Effector CD4-positive, alpha-beta T cell (primary cell): ENCODE measurements around the gene ZBTB24.

Experiments used
- DNase-seq: peaks from one replicate; pipeline ENCODE4 v3.0.0-alpha.2; 2020

The ZBTB24 gene

DNA sequence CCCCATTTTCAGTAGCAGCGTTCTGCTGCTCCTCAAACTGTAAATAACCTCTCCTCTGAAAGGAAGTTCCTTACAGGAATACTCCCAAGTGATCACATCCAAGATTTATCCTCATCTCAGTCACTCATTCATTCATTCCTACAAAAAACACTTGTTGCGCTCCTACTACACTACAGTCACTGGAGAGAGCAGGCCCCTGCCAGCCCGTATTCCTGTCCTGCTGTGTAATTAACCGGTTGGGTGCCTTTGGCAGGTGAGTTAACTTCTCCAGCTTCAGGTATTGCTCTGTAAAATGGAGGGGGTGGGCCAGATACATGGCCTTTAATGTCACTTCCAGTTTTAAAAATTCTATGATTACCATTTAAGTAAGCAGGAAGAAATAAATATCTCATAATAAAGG, 15.0 kb upstream of the ZBTB24 start:
- no peak for DNase-seq

DNA sequence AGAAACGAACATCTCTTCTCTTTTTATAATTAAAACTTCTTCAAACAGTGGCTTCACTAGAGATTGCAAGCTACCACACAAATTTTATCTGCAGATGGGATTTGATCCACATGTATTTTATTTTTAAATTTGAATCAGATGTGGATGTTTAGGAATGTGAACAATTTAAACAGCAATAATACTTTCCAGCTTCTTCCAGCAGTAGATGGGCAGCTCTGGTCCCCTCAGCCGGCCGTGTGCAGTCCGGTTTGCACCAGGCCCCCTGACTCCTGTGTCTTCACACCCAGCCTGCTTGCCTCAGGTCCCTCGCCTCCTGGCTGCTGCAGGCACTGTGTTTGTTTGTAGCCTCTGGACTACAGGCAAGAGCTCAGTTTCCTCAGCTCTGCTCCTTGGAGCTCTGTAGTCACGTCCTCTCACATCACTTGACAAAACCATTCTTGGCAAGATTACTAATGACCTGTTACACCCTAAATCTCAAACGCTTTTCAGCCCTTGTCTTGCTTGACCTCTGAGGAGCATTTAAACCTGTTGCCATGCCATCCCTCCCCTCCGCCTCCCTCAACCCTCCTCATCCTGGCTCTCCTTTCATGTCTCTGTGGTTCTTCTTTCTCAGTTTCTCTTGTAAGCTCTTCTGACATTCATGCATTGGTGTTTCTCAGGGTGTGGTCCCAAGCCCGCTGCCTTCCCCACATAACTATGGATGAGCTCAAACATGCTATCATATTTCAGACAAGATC, 13.2 kb upstream of the ZBTB24 start:
- no peak for DNase-seq

DNA sequence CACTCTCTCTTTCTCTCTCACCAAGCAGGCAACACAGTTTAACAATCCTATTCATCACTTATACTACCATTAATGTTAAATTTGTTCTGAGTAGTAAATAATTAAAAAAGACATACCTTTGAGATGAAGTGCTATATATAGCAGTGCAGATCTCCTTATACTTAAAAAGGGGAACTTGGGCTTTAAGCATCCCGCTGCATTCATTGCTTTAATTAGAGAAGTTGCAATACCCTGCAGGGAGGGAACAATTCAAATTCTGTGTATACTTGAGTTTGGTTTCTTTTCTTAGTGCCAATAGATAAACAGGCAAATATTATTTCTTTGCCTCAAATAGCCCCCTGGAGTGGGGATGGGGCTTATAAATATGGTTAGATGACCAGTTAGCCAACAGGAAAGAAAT, 10.8 kb upstream of the ZBTB24 start:
- no peak for DNase-seq

DNA sequence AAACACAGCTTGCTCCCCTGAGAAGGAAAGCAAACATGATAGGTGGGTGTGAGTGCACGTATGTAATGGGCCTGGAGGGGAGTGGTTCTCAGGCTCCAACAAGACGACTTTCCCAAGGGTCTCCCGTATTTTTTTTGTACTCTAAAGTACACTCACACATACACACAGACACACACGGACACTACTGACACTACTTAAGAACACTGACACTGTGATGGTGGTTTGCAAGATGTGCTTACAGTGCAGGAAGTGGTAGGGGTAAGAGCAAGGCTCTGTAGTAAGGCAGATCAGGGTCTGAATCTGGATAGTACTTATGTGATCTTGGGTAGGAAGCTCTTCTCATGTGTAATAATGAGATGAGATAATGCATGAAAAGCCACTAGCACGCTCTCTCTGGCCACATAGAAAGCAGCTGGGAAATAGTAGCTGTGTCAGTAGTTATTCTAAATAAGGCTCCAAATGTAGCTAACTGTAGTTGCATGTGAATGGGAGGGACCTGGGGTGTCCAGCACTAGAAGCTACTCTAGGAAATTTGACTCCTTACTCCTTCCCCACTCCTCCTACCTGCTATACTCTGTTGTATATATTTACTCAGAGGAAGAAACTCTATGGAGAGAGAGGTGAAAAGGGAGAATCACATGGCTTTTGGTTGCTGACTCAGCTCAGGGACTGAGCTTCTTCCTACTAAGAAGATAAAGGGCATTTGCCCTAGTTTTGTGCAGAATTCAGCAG, 8.4 kb upstream of the ZBTB24 start:
- no peak for DNase-seq

DNA sequence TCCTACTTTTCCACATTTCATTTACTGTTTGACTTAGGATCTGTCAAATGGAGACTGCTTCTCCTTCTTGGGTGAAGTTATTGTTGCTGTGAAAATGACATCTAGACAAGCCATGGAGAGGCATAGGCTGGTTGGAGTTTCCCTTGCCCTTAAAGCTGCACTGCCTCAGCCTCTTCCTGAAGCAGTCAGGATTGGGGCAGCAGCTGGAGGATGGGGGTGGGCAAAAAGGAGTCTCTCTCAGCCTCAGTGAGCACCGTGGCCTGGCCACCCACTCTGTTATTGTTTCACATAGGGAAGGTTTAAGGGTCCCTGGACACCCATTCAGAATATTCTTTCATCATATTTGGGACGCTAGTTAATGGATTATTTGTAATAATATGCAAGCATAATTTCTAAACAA, 7.7 kb upstream of the ZBTB24 start:
- DNase-seq, result no peak

DNA sequence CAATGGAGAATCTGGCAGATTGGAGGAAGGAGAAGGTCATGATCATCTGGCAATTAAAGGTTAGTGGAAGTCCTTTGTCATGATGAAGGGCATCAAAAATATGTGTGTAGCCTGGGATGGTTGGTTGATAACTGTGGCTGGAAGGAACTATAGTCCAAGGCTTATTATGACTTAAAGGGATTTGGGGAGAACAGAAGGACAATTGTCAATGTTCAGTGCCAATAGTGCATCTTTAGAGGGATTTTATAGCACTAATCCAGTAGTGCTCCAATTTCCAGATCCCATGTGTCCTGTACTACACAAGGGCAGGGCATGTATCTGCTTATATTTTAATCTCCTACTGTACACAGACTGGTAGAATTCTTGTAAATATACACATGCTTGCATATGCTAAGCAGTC, 5.0 kb upstream of the ZBTB24 start:
- no peak for DNase-seq

DNA sequence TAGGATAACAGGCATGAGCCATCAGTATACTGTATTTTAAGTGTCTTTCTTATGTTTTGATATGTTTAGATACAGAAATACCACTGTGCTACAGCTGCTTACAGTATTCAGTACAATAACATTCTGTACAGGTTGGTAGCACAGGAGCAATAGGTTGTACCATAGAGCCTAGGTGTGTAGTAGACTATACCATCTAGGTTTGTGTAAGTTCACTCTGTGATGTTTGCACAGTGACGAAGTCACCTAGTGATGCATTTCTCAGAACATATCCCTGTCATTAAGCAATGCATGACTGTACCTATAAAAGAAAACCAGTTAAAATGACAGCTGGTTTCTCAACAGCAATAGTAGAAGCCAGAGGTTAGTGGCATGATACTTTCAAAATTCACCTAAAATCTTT, 3.0 kb upstream of the ZBTB24 start:
- no peak for DNase-seq

DNA sequence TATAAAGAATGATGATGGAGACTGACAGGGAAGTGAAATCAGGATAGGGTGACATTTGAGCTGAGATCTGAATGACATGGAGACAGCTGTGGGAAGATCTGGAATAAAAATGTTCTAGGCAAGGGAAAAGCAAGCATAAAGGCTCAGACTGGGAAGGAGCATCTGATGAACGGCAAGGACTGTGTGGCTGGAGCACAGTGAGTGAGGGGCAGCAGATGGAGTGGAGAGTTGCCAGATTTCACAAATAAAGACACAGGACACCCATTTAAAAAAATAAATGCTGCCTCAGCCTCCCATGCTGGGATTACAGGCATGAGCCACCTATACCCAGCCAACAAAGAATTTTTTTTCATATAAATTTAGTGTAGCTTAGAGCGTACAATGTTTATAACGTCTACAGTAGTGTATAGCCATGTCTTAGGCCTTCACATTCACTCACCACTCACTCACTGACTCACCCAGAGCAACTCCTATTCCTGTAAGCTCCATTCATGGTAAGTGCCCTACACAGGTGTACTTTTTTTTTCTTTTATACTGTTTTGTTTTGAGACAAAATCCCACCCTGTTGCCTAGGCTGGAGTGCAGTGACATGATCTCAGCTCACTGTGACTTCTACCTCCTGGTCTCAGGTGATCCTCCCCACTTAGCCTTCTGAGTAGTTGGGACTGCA, 2.4 kb upstream of the ZBTB24 start:
- DNase-seq, result no peak

DNA sequence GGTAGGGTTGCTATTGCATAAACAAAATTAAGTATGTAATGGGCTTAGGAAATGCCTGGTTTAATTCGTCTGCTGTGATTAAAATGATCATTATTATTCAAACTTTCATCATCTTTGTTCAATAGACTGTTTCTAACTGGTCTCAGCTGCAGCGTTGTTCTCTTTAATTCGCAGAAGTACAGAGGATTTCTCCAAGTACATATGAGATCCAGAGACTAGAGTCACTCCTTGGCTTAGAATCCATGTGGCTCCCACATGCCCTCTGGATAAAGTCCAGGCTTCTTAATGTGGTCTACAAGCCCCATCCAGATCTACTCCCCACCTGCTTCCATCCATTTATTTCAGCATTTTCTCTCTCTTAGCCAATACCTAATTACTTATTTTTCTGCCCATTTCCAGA, 1.1 kb upstream of the ZBTB24 start:
- no peak for DNase-seq

DNA sequence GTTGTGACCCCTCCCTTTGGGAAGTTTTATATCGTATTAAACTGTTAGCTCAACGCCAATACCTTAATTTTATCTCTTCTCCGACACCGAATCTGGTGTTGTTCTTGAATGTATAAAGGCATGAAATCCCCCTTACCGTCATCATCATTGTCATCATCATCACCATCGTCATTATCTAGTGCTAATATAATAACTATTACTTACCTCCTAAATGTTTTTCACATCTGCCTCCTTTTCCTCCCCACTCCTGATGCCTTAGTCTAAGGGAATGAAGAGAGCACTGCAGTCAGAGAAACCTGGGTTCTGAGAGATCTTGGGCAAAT, 677 bp upstream of the ZBTB24 start:
- no peak for DNase-seq

DNA sequence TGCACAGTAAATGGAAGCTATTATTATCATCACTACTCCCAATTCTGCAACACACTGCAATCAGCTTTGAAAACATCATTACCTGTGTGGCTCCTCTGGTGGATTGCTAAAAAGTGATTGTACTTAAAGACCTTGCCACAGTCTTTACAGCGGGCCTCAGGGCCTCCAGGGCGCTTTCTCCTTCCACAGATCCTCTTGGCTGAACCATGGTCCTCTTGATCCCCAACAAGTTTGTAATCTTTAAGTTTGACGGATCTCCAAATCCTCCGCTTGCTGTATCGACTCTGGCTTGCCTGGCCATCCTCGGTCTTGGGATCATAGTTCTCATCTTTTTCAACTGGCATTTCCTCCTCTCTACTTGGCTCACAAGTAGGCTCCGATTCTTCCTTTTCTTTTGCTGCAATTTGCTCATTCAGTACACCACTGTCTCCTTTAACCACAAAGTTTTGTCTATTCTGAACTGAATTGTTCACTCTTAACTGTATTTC, 2.0 kb downstream of the ZBTB24 start:
- no peak for DNase-seq

DNA sequence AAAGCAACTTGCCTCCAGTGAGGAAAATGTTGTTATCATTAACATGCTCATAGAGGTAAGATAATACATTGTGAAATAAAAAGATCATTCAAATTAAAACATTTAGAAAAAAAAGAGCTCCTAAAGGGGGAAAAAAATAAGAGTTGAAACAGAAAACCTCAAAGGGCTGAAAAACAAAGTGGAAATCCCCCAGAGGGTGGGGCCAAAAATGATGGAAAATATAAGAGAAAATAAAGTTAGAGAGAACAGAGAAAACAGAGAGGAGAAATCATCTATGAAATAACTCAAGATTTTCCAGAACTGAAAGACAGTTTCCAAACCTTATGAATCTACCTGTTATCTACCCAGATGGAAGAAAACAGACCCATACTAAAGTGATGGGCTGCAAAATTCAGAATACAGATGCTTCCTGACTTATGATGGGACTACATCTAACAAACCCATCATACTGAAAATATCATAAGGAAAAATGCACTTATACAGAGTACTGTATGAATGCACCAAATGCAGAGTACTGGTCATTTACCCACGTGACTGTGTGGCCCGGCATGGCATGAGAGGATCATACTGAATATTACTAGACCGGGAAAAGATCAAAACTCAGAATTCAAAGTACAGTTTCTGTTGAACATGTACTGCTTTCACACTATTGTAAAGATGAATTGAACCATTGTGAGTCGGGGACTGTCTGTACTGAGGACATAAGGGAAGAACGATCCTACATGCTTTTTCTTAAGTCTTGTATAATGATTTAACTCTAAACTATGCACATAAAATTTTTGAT, 4.0 kb downstream of the ZBTB24 start:
- no peak for DNase-seq

DNA sequence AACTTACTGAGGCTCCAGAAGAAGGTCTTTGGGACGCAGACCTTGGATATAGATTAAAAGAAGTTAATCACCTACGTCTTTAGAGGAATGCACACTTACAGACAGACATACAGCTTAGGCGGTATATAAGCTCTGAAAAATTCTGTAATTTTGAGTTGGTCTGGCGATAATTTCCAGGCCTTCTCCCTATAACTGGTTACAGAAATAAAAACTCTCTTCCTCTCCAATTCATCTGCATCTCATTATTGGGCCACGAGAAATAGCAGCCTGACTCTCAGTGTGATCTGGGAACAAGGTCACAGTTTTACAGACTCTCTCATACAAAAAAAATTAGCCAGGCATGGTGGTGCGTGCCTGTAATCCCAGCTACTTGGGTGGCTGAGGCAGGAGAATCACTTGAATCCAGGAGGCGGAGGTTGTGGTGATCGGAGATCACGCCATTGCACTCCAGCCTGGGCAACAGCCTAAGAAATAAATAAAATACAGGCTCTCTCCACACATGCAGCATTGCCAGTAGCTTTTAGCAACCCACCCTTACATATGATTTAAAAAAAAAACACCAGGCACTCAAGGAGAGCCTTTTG, 4.7 kb downstream of the ZBTB24 start:
- no peak for DNase-seq

DNA sequence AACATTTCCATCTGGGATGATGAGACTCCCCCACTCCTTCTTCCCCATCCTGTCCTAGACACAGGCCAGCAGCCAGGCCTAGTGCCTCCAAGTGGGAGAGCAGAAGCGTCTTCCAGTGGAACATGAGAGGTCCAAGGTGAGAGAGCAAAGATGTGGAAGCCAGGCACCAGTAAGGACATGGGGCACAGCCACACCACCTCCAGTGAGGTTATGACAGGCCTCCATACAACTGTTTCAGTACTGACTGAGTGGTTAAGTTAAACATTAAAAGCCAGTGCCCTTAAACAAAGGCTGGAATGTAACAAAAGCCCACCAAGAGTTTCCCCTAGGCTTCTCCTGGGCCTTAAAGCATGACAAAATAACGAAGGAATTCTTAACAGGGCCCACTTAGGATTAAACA, 5.3 kb downstream of the ZBTB24 start:
- DNase-seq, result no peak

DNA sequence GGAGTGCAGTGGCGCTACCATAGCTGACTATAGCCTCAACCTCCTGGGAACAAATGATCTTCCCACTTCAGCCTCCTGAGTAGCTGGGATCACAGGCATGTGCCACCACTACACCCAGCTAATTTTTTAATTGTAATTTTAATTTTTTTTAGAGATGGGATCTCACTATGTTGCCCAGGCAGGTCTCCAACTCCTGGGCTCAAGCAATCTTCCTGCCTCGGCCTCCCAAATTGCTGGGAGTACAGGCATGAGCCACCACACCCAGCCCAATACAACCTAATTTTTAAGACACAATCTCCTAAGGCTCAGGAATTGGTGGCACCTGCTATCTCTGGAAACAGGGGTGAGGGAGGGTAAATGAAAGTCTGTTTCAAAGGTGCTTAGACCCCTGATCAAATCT, 5.8 kb downstream of the ZBTB24 start:
- no peak for DNase-seq

DNA sequence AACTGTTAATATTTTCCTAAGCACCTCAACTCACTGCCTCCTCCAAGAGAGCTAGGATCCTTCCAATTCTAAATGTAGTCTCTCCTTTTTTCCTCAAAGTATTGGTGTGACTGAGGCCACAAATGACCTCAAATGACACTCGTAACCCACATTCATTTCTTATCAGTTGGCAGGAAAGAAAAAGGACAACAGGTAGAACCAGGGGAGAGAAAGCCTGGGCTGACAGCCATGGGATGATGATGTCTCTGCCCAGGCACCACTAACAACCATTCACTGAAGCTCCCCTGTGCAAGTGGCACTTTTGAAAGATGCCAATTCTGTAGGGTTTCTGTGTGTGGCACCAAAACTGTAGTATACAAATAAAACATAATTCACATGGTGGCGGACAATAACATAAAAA, 7.4 kb downstream of the ZBTB24 start:
- DNase-seq, result no peak

DNA sequence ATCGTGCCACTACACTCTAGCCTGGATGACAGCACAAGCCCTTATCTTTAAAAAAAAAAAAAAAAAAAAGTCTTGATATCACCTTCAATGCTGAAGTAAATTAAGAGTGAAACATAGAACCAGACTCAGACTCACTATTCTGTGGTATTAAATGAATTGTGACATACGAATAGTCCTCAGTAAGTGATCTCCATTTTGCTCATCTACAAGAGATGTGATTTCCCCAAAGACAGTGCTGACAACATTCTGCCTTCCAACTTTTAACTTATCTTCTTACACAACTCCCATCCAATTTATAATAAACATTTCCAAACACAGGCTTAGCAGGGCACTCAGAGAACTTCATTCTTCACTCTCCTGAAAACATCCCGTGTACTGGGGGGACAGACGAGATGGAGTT, 8.0 kb downstream of the ZBTB24 start:
- no peak for DNase-seq

DNA sequence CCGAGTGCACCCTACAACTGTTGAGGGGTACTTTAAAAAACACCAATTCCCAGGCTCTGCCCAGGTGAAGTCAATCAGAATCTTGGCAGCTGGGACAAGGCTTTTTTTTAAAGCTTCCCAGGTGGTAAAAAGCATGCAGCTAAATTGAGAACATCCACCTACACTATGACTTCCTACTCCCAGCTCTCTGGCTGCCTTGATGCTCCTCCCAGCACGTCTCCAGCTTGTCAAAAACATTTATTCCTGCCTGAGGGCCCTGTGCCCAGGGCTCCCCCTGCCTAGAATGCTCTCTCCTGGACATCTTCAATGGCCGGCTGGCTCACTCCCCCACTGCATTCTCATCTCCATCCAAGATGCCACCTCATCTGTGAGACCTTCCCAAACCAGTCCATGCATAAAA, 9.9 kb downstream of the ZBTB24 start:
- no peak for DNase-seq

DNA sequence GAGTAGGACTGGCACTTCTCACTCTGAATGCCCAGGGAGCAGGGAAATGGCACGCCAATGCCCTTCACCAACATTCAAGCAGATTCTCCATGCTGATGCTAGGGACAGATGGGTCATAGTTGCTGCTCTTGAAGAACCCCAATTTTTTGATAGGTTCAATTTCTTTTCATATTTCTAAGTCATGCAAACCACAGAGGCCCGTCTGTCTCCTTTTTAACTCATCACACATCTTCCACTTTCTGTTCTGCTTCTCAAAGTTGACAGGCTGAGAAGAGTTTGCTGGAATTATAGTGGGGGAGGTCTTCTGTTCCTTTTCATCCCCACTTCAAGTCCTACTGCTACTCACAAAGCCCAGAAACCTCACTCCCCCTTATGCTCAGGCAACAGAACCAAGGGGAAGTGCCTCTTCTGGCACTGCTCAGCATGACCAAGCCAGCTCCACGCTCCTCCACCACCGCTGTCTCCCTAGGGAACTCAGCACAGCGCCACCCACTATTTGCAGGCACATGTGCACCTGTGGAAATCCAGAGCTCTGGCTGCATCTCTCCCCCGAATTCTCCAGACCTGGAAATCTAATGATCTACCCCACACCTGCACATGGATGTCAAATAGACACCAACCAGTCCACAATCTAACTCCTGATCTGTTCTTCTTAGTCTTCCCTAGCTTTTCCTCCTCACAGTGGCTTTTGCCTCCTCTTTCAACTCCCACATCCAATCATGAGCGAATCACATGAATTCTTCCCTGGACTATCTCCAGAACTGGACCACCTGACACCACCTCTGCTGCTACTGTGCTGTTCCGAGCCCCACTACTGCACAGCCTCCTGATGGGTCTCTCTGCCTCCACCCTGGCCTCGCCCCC, 10.7 kb downstream of the ZBTB24 start:
- DNase-seq, result no peak

DNA sequence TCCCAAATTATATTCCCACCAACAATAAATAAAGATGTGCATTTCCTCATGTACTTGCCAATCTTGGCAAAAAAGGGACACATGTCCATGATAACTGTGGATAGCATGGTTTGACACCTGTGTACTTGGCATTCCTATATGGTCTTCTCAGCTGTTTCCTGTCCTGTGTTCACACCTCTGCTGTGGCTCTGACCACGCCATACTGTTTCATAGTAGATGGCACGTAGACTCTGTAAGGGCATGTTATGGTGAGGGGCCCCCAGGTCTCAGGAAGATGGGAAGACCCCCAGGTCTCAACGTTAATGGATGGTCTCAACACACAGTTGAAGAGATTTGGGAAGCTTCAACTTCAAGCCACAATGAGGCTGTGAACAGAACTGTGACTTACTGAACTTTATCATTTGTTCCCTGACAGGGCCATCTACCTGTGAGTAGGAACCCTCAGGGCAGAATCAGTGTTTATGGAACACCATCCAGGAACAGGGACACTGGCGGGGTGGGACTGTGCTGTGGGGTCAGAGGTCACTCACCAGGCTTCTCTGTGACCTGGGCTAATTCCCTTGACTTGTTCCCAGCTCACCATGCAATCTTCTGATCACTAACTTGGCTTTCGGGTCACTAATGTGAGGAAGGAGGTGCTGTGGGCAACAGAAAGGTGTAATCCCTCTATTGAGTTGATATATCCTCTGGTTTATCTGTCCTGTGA, 11.8 kb downstream of the ZBTB24 start:
- DNase-seq, result no peak

DNA sequence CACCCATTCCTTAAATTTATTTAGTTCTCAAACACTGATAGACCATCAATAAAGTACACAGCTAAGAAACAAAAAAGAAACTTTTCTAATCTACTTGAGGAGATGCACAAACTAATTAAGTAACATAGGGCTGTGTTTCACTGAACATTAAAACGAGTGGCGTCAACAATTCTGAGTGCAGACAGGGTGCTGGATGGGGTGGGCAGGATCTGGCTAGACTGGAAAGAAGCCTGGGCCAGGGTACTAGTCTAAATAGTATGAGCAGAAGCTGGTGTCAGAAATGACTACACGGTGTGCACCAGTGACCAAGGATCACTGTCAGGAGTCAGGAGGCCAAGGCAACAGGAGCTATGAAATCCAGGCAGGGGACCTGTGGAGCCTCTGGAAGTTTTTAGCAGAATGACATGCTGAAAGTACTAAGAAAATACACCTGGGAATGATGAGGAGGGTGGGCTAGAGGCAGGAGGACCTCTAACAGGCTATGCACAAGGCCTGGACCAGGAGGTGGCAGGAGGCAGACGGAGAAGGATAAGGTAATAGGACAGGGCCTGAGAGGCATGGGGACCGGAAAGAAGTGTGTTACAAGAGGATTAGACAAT, 13.3 kb downstream of the ZBTB24 start:
- DNase-seq, result no peak
